GM18867 (cell line): ENCODE measurements around the gene PIAS4.

Experiments used
- ATAC-seq: cut with Tn5 transposase; IDR thresholded peaks from one replicate; pipeline ENCODE4 v1.9.1; 2021; ENCODE audit warnings: mild to moderate bottlenecking, moderate library complexity; ENCODE audit not compliant: unreplicated experiment

The PIAS4 gene

GRCh38 chr19:3976495-3977241 lies 30.9 kb upstream of the PIAS4 start:
- ATAC-seq: no peak

- no peak for ATAC-seq
Measured at GRCh38 chr19:3977242-3978143, 30.0 kb upstream of the PIAS4 start.

GRCh38 chr19:3978145-3978544 lies 29.4 kb upstream of the PIAS4 start:
- no peak for ATAC-seq

GRCh38 chr19:3979289-3979673 lies 28.3 kb upstream of the PIAS4 start:
- ATAC-seq: no peak

- no peak for ATAC-seq
Measured at GRCh38 chr19:3979674-3980352, 27.7 kb upstream of the PIAS4 start.

- no peak for ATAC-seq
Measured at GRCh38 chr19:3980353-3981251, 26.9 kb upstream of the PIAS4 start.

- no peak for ATAC-seq
Measured at GRCh38 chr19:3981373-3981735, 26.2 kb upstream of the PIAS4 start.

GRCh38 chr19:3981736-3982681 lies 25.5 kb upstream of the PIAS4 start:
- no peak for ATAC-seq

GRCh38 chr19:3982701-3983541 lies 24.6 kb upstream of the PIAS4 start:
- no peak for ATAC-seq

GRCh38 chr19:3983542-3983914 lies 24.0 kb upstream of the PIAS4 start:
- no peak for ATAC-seq

- no peak for ATAC-seq
Measured at GRCh38 chr19:3983936-3984583, 23.5 kb upstream of the PIAS4 start.

GRCh38 chr19:3984584-3984907 lies 23.0 kb upstream of the PIAS4 start:
- no peak for ATAC-seq

GRCh38 chr19:3984908-3985642 lies 22.5 kb upstream of the PIAS4 start, which contains the start of gene EEF2:
TSS of gene EEF2 (minus strand) at chr19:3985463. CDS start at chr19:3985380, 83 bp downstream.
- ATAC-seq: peak; percentile 58

- ATAC-seq: no peak
Measured at GRCh38 chr19:3985643-3986259, 21.8 kb upstream of the PIAS4 start.

- ATAC-seq: no peak
Measured at GRCh38 chr19:3986260-3987041, 21.1 kb upstream of the PIAS4 start.
